Spleen (tissue), 7 donors: ENCODE measurements around the gene VSIG8.

ENCODE experiments used
- POLR2AphosphoS5 ChIP-seq, 3 donors: sonication (generic); formaldehyde crosslinking; IDR thresholded peaks; one replicate each; pipeline ENCODE4 v1.5.1; 2017; ENCODE audit warnings: antibody characterized with exemption in 3 of 3
- TF ChIP-seq, protein P1 (sequence below), 11 experiments: fragments of 200-600 bp in 7 of 11; fragments of 450-650 bp in 4 of 11; sonication (generic) in 4 of 11; IDR thresholded peaks in 8 of 11; conservative IDR thresholded peaks in 3 of 11; 1 replicate in 7 of 11; 2 replicates in 4 of 11; pipeline versions ENCODE4 v1.4.0 to v1.8.0; 2016 to 2021; ENCODE audit warnings: antibody characterized with exemption in 11 of 11, inconsistent platforms in 4 of 11, mild to moderate bottlenecking in 1 of 11
- donor health status: DM: no; HTN: no; CAD: no; lungs with moderate emphysema.
- donor health status: DM: no; HTN: no; CAD: no.
- donor health status: DM: no; HTN: no; CAD: no.

DNA sequence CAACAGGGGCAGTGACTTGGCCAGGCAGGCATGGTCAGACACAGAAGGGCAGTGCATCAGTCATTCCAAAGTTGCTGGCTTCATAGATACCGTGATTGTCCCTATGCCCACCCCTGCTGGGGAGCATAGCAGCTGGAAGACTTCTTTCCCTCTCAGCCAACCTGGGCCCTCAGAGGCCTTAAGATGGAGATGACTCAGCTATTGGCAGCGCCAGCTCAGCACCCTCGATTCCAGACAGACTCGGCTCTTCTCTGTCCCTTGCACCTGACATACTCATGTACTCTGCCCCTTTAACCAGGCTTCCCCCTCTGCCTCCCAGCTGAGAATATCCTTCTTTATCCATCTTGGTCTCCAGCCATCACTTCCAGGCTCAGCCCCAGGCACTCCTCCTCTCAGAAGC is 19.0 kb downstream of the VSIG8 start:
- TF ChIP-seq, protein P1, sequence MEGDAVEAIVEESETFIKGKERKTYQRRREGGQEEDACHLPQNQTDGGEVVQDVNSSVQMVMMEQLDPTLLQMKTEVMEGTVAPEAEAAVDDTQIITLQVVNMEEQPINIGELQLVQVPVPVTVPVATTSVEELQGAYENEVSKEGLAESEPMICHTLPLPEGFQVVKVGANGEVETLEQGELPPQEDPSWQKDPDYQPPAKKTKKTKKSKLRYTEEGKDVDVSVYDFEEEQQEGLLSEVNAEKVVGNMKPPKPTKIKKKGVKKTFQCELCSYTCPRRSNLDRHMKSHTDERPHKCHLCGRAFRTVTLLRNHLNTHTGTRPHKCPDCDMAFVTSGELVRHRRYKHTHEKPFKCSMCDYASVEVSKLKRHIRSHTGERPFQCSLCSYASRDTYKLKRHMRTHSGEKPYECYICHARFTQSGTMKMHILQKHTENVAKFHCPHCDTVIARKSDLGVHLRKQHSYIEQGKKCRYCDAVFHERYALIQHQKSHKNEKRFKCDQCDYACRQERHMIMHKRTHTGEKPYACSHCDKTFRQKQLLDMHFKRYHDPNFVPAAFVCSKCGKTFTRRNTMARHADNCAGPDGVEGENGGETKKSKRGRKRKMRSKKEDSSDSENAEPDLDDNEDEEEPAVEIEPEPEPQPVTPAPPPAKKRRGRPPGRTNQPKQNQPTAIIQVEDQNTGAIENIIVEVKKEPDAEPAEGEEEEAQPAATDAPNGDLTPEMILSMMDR (IDR thresholded peaks at IDR 0.05 in 8 of 11, conservative IDR thresholded peaks at IDR 0.05 in 3 of 11) = no peak
- TF ChIP-seq POLR2AphosphoS5 (IDR thresholded peaks at IDR 0.05) = no peak
